Stimulated activated CD4-positive, alpha-beta T cell treated with anti-CD3 and anti-CD28 coated beads, Interleukin-2, amount 100 ng/mL, for 24 hours (primary cell): ENCODE measurements around the gene IGFBP1.
A peak's percentile ranks its signal among the peaks of the same experiment; 100 is the strongest.

Experiments used
- DNase-seq, 2 donors: peaks; one replicate each; pipeline ENCODE4 v3.0.0-alpha.2; 2020

Gene IGFBP1

GRCh38 chr7:45940237-45940781, 52.0 kb downstream of the IGFBP1 start:
- DNase-seq, result peak; percentile 25 to 40

GRCh38 chr7:45940939-45941338, 52.7 kb downstream of the IGFBP1 start:
- no peak for DNase-seq
